ENCODE measurements around the gene ARMC8.

Gene ARMC8

DNA sequence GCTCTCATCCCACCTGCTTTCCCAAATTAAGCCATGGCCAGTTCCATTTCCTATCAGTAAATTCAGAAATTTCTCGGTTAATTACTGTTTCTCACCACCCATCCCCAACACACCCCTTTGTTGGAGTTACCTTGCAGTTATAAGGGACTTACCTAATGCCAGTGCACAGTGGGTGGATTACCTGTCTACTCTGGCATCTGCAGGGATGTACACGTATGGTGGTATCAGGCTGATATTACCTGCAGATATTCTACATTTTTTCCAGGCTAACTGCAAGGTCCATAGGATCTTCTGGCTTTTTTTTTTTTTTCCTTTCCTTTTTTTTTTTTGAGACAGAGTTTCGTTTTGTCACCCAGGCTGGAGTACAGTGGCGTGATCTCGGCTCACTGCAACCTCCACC lies 153.4 kb downstream of the ARMC8 start:
- no peaks in the 10 kb centered on the region for H3K36me3 ChIP-seq (ENCODE audit: insufficient read depth, low read length)
- H3K27ac ChIP-seq (ENCODE audit: low read depth, low read length): no peak overlapping the region
- H3K4me1 ChIP-seq (ENCODE audit: control insufficient read depth, insufficient read depth, low read length, unreplicated experiment): no peaks in the 10 kb centered on the region
- H2AFZ ChIP-seq (ENCODE audit: low read length, unreplicated experiment): no peak overlapping the region
- no peak overlapping the region for H3K4me3 ChIP-seq (ENCODE audit: low read depth, low read length)
- no peaks in the 10 kb centered on the region for H3K27me3 ChIP-seq (ENCODE audit: insufficient read depth, low read length)
- no peaks in the 10 kb centered on the region for H3K79me2 ChIP-seq (ENCODE audit: control insufficient read depth, insufficient read depth, low read length, unreplicated experiment)

GRCh38 chr3:138344754-138345153 lies 157.7 kb downstream of the ARMC8 start:
- Histone ChIP-seq H3K79me2 (ENCODE audit: control insufficient read depth, insufficient read depth, low read length, unreplicated experiment) (peaks cover 6% of the 10 kb centered on the region), H2AFZ (ENCODE audit: low read length, unreplicated experiment) (no peak overlapping the region), H3K27me3 (ENCODE audit: insufficient read depth, low read length) (no peaks in the 10 kb centered on the region), H3K27ac (ENCODE audit: low read depth, low read length) (no peak overlapping the region), H3K36me3 (ENCODE audit: insufficient read depth, low read length) (no peaks in the 10 kb centered on the region), H3K4me3 (ENCODE audit: low read depth, low read length) (no peak overlapping the region), H3K4me1 (ENCODE audit: control insufficient read depth, insufficient read depth, low read length, unreplicated experiment) (no peaks in the 10 kb centered on the region)
